ENCODE measurements around the gene TANGO2.
"Not testable (repeated sequence)": the region's sequence is repeated elsewhere in the genome, so short reads cannot be mapped to it uniquely, and the experiment has no call there.

GRCh38 chr22:20067384-20067682 is 46.4 kb downstream of the TANGO2 start:
- TF ChIP-seq, protein P1, sequence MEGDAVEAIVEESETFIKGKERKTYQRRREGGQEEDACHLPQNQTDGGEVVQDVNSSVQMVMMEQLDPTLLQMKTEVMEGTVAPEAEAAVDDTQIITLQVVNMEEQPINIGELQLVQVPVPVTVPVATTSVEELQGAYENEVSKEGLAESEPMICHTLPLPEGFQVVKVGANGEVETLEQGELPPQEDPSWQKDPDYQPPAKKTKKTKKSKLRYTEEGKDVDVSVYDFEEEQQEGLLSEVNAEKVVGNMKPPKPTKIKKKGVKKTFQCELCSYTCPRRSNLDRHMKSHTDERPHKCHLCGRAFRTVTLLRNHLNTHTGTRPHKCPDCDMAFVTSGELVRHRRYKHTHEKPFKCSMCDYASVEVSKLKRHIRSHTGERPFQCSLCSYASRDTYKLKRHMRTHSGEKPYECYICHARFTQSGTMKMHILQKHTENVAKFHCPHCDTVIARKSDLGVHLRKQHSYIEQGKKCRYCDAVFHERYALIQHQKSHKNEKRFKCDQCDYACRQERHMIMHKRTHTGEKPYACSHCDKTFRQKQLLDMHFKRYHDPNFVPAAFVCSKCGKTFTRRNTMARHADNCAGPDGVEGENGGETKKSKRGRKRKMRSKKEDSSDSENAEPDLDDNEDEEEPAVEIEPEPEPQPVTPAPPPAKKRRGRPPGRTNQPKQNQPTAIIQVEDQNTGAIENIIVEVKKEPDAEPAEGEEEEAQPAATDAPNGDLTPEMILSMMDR (IDR thresholded peaks at IDR 0.05): not testable (repeated sequence)
- TF ChIP-seq POLR2A (IDR thresholded peaks at IDR 0.05): not testable (repeated sequence)

Measured in body of pancreas (tissue), 4 donors.